ENCODE results near the gene SERPINA12.

- TF ChIP-seq CTCF (IDR thresholded peaks at IDR 0.05) (no peak), POLR2A (IDR thresholded peaks at IDR 0.05) (no peak)
These were observed 37.9 kb upstream of the SERPINA12 start for GRCh38 chr14:94547151-94547680.
